Kidney capillary endothelial cell (primary cell): ENCODE measurements around the gene DCANP1.

Source experiments
- DNase-seq: peaks from one replicate; pipeline ENCODE4 v3.0.0-alpha.2; 2018; ENCODE audit warnings: low spot score

The DCANP1 gene

GRCh38 chr5:135480511-135480910, 33.4 kb upstream of the DCANP1 start:
- no peak for DNase-seq

- no peak for DNase-seq
These were observed 31.8 kb upstream of the DCANP1 start for GRCh38 chr5:135478938-135479337.

GRCh38 chr5:135477613-135478066, 30.5 kb upstream of the DCANP1 start:
- no peak for DNase-seq

- no peak for DNase-seq
These were observed 29.8 kb upstream of the DCANP1 start for GRCh38 chr5:135476615-135477581.

- DNase-seq = no peak
These were observed 27.0 kb upstream of the DCANP1 start for GRCh38 chr5:135473956-135474670.

- no peak for DNase-seq
These were observed 25.0 kb upstream of the DCANP1 start for GRCh38 chr5:135472141-135472540.

GRCh38 chr5:135471726-135472125, 24.6 kb upstream of the DCANP1 start:
- no peak for DNase-seq

- no peak for DNase-seq
These were observed 22.8 kb upstream of the DCANP1 start for GRCh38 chr5:135469911-135470310.

- DNase-seq = no peak
These were observed 21.4 kb upstream of the DCANP1 start for GRCh38 chr5:135468541-135468940.

GRCh38 chr5:135467871-135468485, 20.8 kb upstream of the DCANP1 start:
- DNase-seq = no peak

GRCh38 chr5:135467051-135467625, 20.0 kb upstream of the DCANP1 start:
- DNase-seq = no peak

GRCh38 chr5:135466178-135467050, 19.3 kb upstream of the DCANP1 start:
- peak; percentile 48 for DNase-seq

- DNase-seq = no peak
These were observed 18.4 kb upstream of the DCANP1 start for GRCh38 chr5:135465391-135466122.

- peak; percentile 30 for DNase-seq
These were observed 15.2 kb upstream of the DCANP1 start for GRCh38 chr5:135462304-135462703.

GRCh38 chr5:135461481-135462151, 14.5 kb upstream of the DCANP1 start:
- no peak for DNase-seq

GRCh38 chr5:135460246-135461033, 13.3 kb upstream of the DCANP1 start:
- DNase-seq = no peak

GRCh38 chr5:135458921-135459331, 11.8 kb upstream of the DCANP1 start:
- DNase-seq = no peak

GRCh38 chr5:135458356-135458755, 11.2 kb upstream of the DCANP1 start:
- DNase-seq = no peak

- DNase-seq = peak; percentile 37
These were observed 10.4 kb upstream of the DCANP1 start for GRCh38 chr5:135457424-135458071.
